DND-41 (cell line): ENCODE results near the gene PRDM8.

Source experiments
- EZH2 ChIP-seq: IDR thresholded peaks from 3 replicates; pipeline ENCODE4 v1.6.1; 2012; ENCODE audit warnings: borderline replicate concordance, low read depth, mild to moderate bottlenecking, moderate library complexity, low read length, inconsistent platforms; ENCODE audit not compliant: severe bottlenecking
- TF ChIP-seq, protein P1 (sequence below): IDR thresholded peaks from 2 replicates; pipeline ENCODE4 v1.5.1; 2012; ENCODE audit warnings: borderline replicate concordance, low read length, moderate library complexity, mild to moderate bottlenecking; ENCODE audit not compliant: poor library complexity, severe bottlenecking; ENCODE audit errors: extremely low read depth

GRCh38 chr4:80206521-80207171 lies 9.3 kb downstream of the PRDM8 start:
- TF ChIP-seq EZH2, result no peak
- TF ChIP-seq, protein P1, sequence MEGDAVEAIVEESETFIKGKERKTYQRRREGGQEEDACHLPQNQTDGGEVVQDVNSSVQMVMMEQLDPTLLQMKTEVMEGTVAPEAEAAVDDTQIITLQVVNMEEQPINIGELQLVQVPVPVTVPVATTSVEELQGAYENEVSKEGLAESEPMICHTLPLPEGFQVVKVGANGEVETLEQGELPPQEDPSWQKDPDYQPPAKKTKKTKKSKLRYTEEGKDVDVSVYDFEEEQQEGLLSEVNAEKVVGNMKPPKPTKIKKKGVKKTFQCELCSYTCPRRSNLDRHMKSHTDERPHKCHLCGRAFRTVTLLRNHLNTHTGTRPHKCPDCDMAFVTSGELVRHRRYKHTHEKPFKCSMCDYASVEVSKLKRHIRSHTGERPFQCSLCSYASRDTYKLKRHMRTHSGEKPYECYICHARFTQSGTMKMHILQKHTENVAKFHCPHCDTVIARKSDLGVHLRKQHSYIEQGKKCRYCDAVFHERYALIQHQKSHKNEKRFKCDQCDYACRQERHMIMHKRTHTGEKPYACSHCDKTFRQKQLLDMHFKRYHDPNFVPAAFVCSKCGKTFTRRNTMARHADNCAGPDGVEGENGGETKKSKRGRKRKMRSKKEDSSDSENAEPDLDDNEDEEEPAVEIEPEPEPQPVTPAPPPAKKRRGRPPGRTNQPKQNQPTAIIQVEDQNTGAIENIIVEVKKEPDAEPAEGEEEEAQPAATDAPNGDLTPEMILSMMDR, result no peak
